Brain pericyte (primary cell): Measurements from ENCODE around the gene SERPINB5.

Experiments
- DNase-seq: peaks from one replicate; pipeline ENCODE4 v3.0.0-alpha.2; 2012; ENCODE audit warnings: low read depth, low spot score

The SERPINB5 gene

GRCh38 chr18:63527251-63527650, 50.5 kb downstream of the SERPINB5 start:
- no peak for DNase-seq

- no peak for DNase-seq
Measured at GRCh38 chr18:63528863-63529492, 52.2 kb downstream of the SERPINB5 start.

GRCh38 chr18:63532471-63532870, 55.7 kb downstream of the SERPINB5 start:
- DNase-seq = no peak

GRCh38 chr18:63534615-63535014, 57.9 kb downstream of the SERPINB5 start:
- no peak for DNase-seq

- DNase-seq = no peak
Measured at GRCh38 chr18:63539904-63540510, 63.2 kb downstream of the SERPINB5 start.

- DNase-seq = no peak
Measured at GRCh38 chr18:63542069-63542468, 65.3 kb downstream of the SERPINB5 start, which contains the start of gene SERPINB12. Gene SERPINB12, plus strand, starts transcription at chr18:63542369. Its CDS starts 13,791 bp downstream, at chr18:63556160.

- no peak for DNase-seq
Measured at GRCh38 chr18:63544017-63544416, 67.3 kb downstream of the SERPINB5 start.

GRCh38 chr18:63545000-63545399, 68.2 kb downstream of the SERPINB5 start:
- no peak for DNase-seq

- no peak for DNase-seq
Measured at GRCh38 chr18:63550068-63550467, 73.3 kb downstream of the SERPINB5 start.

- no peak for DNase-seq
Measured at GRCh38 chr18:63551769-63552168, 75.0 kb downstream of the SERPINB5 start.

- DNase-seq = no peak
Measured at GRCh38 chr18:63552581-63552980, 75.8 kb downstream of the SERPINB5 start.

GRCh38 chr18:63553081-63553480, 76.3 kb downstream of the SERPINB5 start:
- no peak for DNase-seq
